NCI-H69 (cell line): ENCODE measurements around the gene PRIM1.
"Not testable (repeated sequence)": the region's sequence is repeated elsewhere in the genome, so short reads cannot be mapped to it uniquely, and the experiment has no call there.

Experiments used
- DNase-seq: peaks from one replicate; lab custom pipeline; 2025; lab: John Stamatoyannopoulos, UW

PRIM1 gene

GRCh38 chr12:56716933-56717880 lies 34.9 kb downstream of the PRIM1 start:
- no peak for DNase-seq

- no peak for DNase-seq
Observed at GRCh38 chr12:56716458-56716857, 35.7 kb downstream of the PRIM1 start.

GRCh38 chr12:56715798-56716197 lies 36.3 kb downstream of the PRIM1 start:
- DNase-seq: no peak

- DNase-seq: no peak
Observed at GRCh38 chr12:56714431-56714929, 37.6 kb downstream of the PRIM1 start.

- no peak for DNase-seq
Observed at GRCh38 chr12:56713345-56713744, 38.8 kb downstream of the PRIM1 start.

GRCh38 chr12:56709759-56710376 lies 42.3 kb downstream of the PRIM1 start:
- DNase-seq: no peak

GRCh38 chr12:56704522-56704921 lies 47.6 kb downstream of the PRIM1 start:
- DNase-seq: not testable (repeated sequence)

GRCh38 chr12:56699020-56699661 lies 53.0 kb downstream of the PRIM1 start:
- DNase-seq: no peak

- no peak for DNase-seq
Observed at GRCh38 chr12:56695327-56696101, 56.6 kb downstream of the PRIM1 start.

GRCh38 chr12:56694161-56694560 lies 58.0 kb downstream of the PRIM1 start:
- no peak for DNase-seq

GRCh38 chr12:56688846-56689109 lies 63.3 kb downstream of the PRIM1 start:
- DNase-seq: no peak

GRCh38 chr12:56688129-56688845 lies 63.8 kb downstream of the PRIM1 start, which contains the start of gene PTGES3:
TSS of gene PTGES3 (minus strand) at chr12:56688284. CDS start at chr12:56687999, 285 bp downstream.
- peak; percentile 100 for DNase-seq

GRCh38 chr12:56687223-56688128 lies 64.6 kb downstream of the PRIM1 start:
- DNase-seq: peak; percentile 79

GRCh38 chr12:56684745-56685359 lies 67.3 kb downstream of the PRIM1 start:
- DNase-seq: no peak

GRCh38 chr12:56682323-56682722 lies 69.8 kb downstream of the PRIM1 start:
- DNase-seq: no peak
